Erythroblast (primary cell): Measurements from ENCODE around the gene TAOK3.
"Not testable (repeated sequence)": the region's sequence is repeated elsewhere in the genome, so short reads cannot be mapped to it uniquely, and the experiment has no call there.

Source experiments
- DNase-seq, 2 experiments: peaks; one replicate each; lab custom pipeline; 2025; lab: John Stamatoyannopoulos, UW
- GATA1 ChIP-seq: IDR thresholded peaks from 2 replicates; pipeline ENCODE4 v1.6.1; 2011; ENCODE audit warnings: low read depth, mild to moderate bottlenecking, control low read depth, low read length, moderate library complexity
- POLR2A ChIP-seq: IDR thresholded peaks from 2 replicates; pipeline ENCODE4 v1.6.1; 2011; ENCODE audit warnings: mild to moderate bottlenecking, low read length

Gene TAOK3

GRCh38 chr12:118372541-118373495 lies at the start of gene TAOK3:
TSS of gene TAOK3 (minus strand) at chr12:118372907. CDS start at chr12:118255567, 117,340 bp downstream.
- TF ChIP-seq POLR2A (peak; percentile 78), GATA1 (no peak)

GRCh38 chr12:118420673-118421072 lies 48.0 kb upstream of the TAOK3 start:
- no peak for DNase-seq

More at GRCh38 chr12:118372541-118373495, at the start of gene TAOK3:
- DNase-seq, result peak; percentile 99

GRCh38 chr12:118418385-118419057 lies 45.8 kb upstream of the TAOK3 start:
- TF ChIP-seq GATA1 (no peak), POLR2A (no peak)
- no peak for DNase-seq

More at GRCh38 chr12:118420673-118421072, 48.0 kb upstream of the TAOK3 start:
- TF ChIP-seq POLR2A, result no peak
- no peak for TF ChIP-seq GATA1

GRCh38 chr12:118417942-118418341 lies 45.2 kb upstream of the TAOK3 start:
- TF ChIP-seq GATA1 (no peak), POLR2A (no peak)
- DNase-seq, result no peak

GRCh38 chr12:118409834-118410233 lies 37.1 kb upstream of the TAOK3 start:
- peak; percentile 89 to 92 for DNase-seq
- TF ChIP-seq GATA1 (no peak), POLR2A (no peak)

GRCh38 chr12:118408241-118408640 lies 35.5 kb upstream of the TAOK3 start:
- DNase-seq, result not testable (repeated sequence)

GRCh38 chr12:118404876-118405521 lies 32.3 kb upstream of the TAOK3 start:
- peak; percentile 74 to 82 for DNase-seq
- TF ChIP-seq POLR2A, result no peak
- no peak for TF ChIP-seq GATA1

GRCh38 chr12:118402251-118402650 lies 29.5 kb upstream of the TAOK3 start:
- no peak for DNase-seq
- no peak for TF ChIP-seq GATA1
- TF ChIP-seq POLR2A, result no peak

GRCh38 chr12:118398940-118399339 lies 26.2 kb upstream of the TAOK3 start:
- no peak for TF ChIP-seq GATA1
- DNase-seq, result no peak

GRCh38 chr12:118398524-118398923 lies 25.8 kb upstream of the TAOK3 start:
- DNase-seq, result no peak
- TF ChIP-seq POLR2A (no peak), GATA1 (no peak)

- no peak for DNase-seq
- TF ChIP-seq POLR2A (no peak), GATA1 (no peak)
Measured at GRCh38 chr12:118397708-118398440, 25.2 kb upstream of the TAOK3 start.

GRCh38 chr12:118391836-118392235 lies 19.1 kb upstream of the TAOK3 start:
- no peak for DNase-seq
- TF ChIP-seq POLR2A (no peak), GATA1 (no peak)

- no peak for TF ChIP-seq GATA1
- no peak for TF ChIP-seq POLR2A
- no peak for DNase-seq
Measured at GRCh38 chr12:118391424-118391823, 18.7 kb upstream of the TAOK3 start.
